ENCODE measurements around the gene SSBP2.
A peak's percentile ranks its signal among the peaks of the same experiment; 100 is the strongest.

SSBP2 gene

GRCh38 chr5:81766611-81767010 is 15.7 kb upstream of the SSBP2 start:
- no peak for ATAC-seq

- no peak for ATAC-seq
Measured at GRCh38 chr5:81763294-81763928, 12.5 kb upstream of the SSBP2 start.

- ATAC-seq: no peak
Measured at GRCh38 chr5:81762853-81763252, 12.0 kb upstream of the SSBP2 start.

GRCh38 chr5:81762401-81762800 is 11.5 kb upstream of the SSBP2 start:
- ATAC-seq: no peak

GRCh38 chr5:81761970-81762369 is 11.1 kb upstream of the SSBP2 start:
- no peak for ATAC-seq

GRCh38 chr5:81761270-81761669 is 10.4 kb upstream of the SSBP2 start:
- ATAC-seq: no peak

- ATAC-seq: no peak
Measured at GRCh38 chr5:81760521-81760920, 9.6 kb upstream of the SSBP2 start.

GRCh38 chr5:81759632-81760005 is 8.7 kb upstream of the SSBP2 start:
- ATAC-seq: no peak

GRCh38 chr5:81757404-81757803 is 6.5 kb upstream of the SSBP2 start:
- no peak for ATAC-seq

- no peak for ATAC-seq
Measured at GRCh38 chr5:81756016-81756415, 5.1 kb upstream of the SSBP2 start.

- no peak for ATAC-seq
Measured at GRCh38 chr5:81755320-81755719, 4.4 kb upstream of the SSBP2 start.

GRCh38 chr5:81754621-81755020 is 3.7 kb upstream of the SSBP2 start:
- ATAC-seq: no peak

- no peak for ATAC-seq
Measured at GRCh38 chr5:81753429-81753828, 2.5 kb upstream of the SSBP2 start.

- no peak for ATAC-seq
Measured at GRCh38 chr5:81752644-81752963, 1.7 kb upstream of the SSBP2 start.

- no peak for ATAC-seq
Measured at GRCh38 chr5:81751836-81752643, 1.1 kb upstream of the SSBP2 start.

GRCh38 chr5:81750308-81751008 is 439 bp downstream of the SSBP2 start:
- peak; percentile 3 to 6 for ATAC-seq

- no peak for ATAC-seq
Measured at GRCh38 chr5:81749561-81750307, 1.2 kb downstream of the SSBP2 start.

GRCh38 chr5:81749192-81749560 is 1.7 kb downstream of the SSBP2 start:
- ATAC-seq: no peak

GRCh38 chr5:81748556-81748955 is 2.3 kb downstream of the SSBP2 start:
- no peak for ATAC-seq

GRCh38 chr5:81747030-81747429 is 3.9 kb downstream of the SSBP2 start:
- no peak for ATAC-seq

- ATAC-seq: no peak
Measured at GRCh38 chr5:81740758-81741157, 10.1 kb downstream of the SSBP2 start.

GRCh38 chr5:81739291-81739690 is 11.6 kb downstream of the SSBP2 start:
- no peak for ATAC-seq

GRCh38 chr5:81729276-81729675 is 21.6 kb downstream of the SSBP2 start:
- ATAC-seq: no peak
